ENCODE results near the gene PTPRG.

- TF ChIP-seq POLR2AphosphoS5 (IDR thresholded peaks at IDR 0.05; ENCODE audit: low read depth, low read length) = no peak
- no peak for TF ChIP-seq TAF1 (IDR thresholded peaks at IDR 0.05; ENCODE audit: borderline replicate concordance, insufficient read depth, low read length)
- no peak for TF ChIP-seq REST (IDR thresholded peaks at IDR 0.05; ENCODE audit: insufficient read depth in 1 of 2, low read depth in 2 of 2, low read length in 2 of 2)
- TF ChIP-seq SIN3A (IDR thresholded peaks at IDR 0.05; ENCODE audit: borderline replicate concordance, insufficient read depth, low read length) = no peak
- no peak for TF ChIP-seq FOXP2 (optimal IDR thresholded peaks at IDR 0.05; ENCODE audit: borderline replicate concordance, extremely low read depth, extremely low read length, insufficient read depth)
Observed at GRCh38 chr3:62164746-62165145, 603.4 kb downstream of the PTPRG start.

Data from PFSK-1 (cell line).